Measurements from ENCODE around the gene TEDC1. TPM values are rescaled to one million over a fixed set of nuclear protein-coding genes. Genes with fewer than 3 reads are reported as not detected.

TEDC1 gene
- total and polyA plus RNA-seq, 2 experiments from 2014 or later = 6.4 to 9.8 TPM

DNA sequence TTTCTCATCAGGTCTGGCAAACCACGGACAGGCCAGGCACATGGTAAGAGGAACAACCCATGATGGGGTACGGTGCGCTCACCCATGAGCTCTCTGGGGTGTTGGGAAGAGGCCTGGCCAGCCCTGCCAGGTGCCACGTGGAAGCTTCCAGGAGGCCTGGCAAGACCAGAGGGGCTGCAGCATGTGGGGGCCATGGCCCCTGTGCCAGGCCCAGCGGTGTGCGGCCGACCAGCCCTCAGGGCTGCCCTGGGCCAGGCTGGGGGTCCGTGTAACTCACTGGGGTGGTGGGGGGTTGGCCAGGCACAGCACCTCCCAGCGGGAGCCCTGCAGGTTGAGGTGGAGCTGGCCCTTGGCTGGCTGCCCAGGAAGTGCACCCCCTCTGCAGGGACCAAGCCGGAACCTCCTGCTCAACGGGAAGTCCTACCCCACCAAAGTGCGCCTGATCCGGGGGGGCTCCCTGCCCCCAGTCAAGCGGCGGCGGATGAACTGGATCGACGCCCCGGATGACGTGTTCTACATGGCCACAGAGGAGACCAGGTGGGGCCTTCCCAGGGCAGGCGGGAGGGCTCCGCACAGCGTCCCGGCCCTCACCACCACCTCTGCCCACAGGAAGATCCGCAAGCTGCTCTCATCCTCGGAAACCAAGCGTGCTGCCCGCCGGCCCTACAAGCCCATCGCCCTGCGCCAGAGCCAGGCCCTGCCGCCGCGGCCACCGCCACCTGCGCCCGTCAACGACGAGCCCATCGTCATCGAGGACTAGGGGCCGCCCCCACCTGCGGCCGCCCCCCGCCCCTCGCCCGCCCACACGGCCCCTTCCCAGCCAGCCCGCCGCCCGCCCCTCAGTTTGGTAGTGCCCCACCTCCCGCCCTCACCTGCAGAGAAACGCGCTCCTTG lies 21.3 kb upstream of the TEDC1 start:
- no peak overlapping the region for H3K27ac ChIP-seq
- H3K79me2 ChIP-seq (ENCODE audit: insufficient read depth) = no peaks in the 10 kb centered on the region
- no peaks in the 10 kb centered on the region for H4K20me1 ChIP-seq (ENCODE audit: insufficient read depth)
- no peaks in the 10 kb centered on the region for H3K27me3 ChIP-seq (replicated peaks; ENCODE audit: insufficient read depth)
- no peak overlapping the region for H2AFZ ChIP-seq
- WGBS, 2 experiments (ENCODE audit: low coverage in 1 of 2, low lambda C conversion rate in 2 of 2, missing lambda C conversion rate in 2 of 2) = 94 to 95% methylated on average over 18 to 53 of the region's 54 CpGs
- DNase-seq = no peak
- H3F3A ChIP-seq (ENCODE audit: insufficient read depth) = no peaks in the 10 kb centered on the region
- H3K4me2 ChIP-seq (ENCODE audit: unreplicated experiment) = no peak overlapping the region
- H3K9ac ChIP-seq = no peak overlapping the region
- no peaks in the 10 kb centered on the region for H3K4me1 ChIP-seq (ENCODE audit: insufficient read depth)
- no peaks in the 10 kb centered on the region for H3K9me3 ChIP-seq (ENCODE audit: low read depth)
- TF ChIP-seq EZH2 (IDR thresholded peaks at IDR 0.05; ENCODE audit: insufficient read depth, poor library complexity, severe bottlenecking) (no peak), EZH2phosphoT487 (IDR thresholded peaks at IDR 0.05; ENCODE audit: insufficient read depth, low read depth) (no peak)
- in situ Hi-C loops (cut with MboI) = no loop called here
- H3K36me3 ChIP-seq (ENCODE audit: low read depth) = 0 out of 2 replicates have a peak, but pooled peaks cover 3% of the 10 kb centered on the region
- no peak overlapping the region for H3K4me3 ChIP-seq
- H3K9me2 ChIP-seq (ENCODE audit: insufficient read depth) = no peaks in the 10 kb centered on the region

DNA sequence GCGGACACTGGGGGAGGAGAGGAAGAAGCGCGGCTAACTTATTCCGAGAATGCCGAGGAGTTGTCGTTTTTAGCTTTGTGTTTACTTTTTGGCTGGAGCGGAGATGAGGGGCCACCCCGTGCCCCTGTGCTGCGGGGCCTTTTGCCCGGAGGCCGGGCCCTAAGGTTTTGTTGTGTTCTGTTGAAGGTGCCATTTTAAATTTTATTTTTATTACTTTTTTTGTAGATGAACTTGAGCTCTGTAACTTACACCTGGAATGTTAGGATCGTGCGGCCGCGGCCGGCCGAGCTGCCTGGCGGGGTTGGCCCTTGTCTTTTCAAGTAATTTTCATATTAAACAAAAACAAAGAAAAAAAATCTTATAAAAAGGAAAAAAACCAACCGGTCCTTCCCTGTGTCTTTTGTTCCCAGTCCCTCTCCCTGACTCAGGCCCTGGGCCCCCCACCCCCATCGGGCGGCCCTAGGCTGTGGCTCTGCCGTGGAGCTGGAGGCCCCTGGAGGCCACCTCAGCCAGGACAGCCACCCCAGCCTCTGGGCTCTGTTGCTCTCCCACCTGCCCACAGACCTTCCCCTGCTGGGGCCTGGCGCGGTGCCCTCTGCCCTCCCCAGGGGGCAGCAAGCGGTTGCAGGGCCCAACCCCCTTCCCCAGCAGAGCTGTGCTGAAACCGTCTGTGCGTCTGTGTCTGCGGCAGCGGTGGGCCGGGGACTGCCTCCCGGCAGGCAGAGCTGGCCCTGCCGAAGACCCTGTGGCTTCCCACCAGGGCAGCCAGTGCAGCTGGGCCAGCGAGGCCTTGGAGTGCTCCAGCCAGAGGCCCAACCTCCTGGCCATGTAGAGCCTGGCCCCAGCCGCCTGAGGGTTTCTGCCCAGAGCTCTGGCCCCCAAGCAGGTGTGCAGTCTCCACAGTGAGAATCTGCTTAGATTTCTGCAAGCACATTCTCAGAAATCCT lies 20.4 kb upstream of the TEDC1 start:
- no peaks in the 10 kb centered on the region for H3K9me3 ChIP-seq (ENCODE audit: low read depth)
- 0 out of 2 replicates have a peak, but pooled peaks cover 3% of the 10 kb centered on the region for H3K36me3 ChIP-seq (ENCODE audit: low read depth)
- H3K4me2 ChIP-seq (ENCODE audit: unreplicated experiment) = no peak overlapping the region
- no peaks in the 10 kb centered on the region for H3K79me2 ChIP-seq (ENCODE audit: insufficient read depth)
- H3K27ac ChIP-seq = no peak overlapping the region
- H3K27me3 ChIP-seq (replicated peaks; ENCODE audit: insufficient read depth) = no peaks in the 10 kb centered on the region
- H3F3A ChIP-seq (ENCODE audit: insufficient read depth) = no peaks in the 10 kb centered on the region
- H2AFZ ChIP-seq = no peak overlapping the region
- WGBS, 2 experiments (ENCODE audit: low coverage in 1 of 2, low lambda C conversion rate in 2 of 2, missing lambda C conversion rate in 2 of 2) = 88% methylated on average over 34 of the region's 34 CpGs
- no peaks in the 10 kb centered on the region for H3K4me1 ChIP-seq (ENCODE audit: insufficient read depth)
- no peak overlapping the region for H3K9ac ChIP-seq
- in situ Hi-C loops (cut with MboI) = no loop called here
- no peaks in the 10 kb centered on the region for H4K20me1 ChIP-seq (ENCODE audit: insufficient read depth)
- H3K9me2 ChIP-seq (ENCODE audit: insufficient read depth) = no peaks in the 10 kb centered on the region
- TF ChIP-seq EZH2phosphoT487 (IDR thresholded peaks at IDR 0.05; ENCODE audit: insufficient read depth, low read depth) (no peak), EZH2 (IDR thresholded peaks at IDR 0.05; ENCODE audit: insufficient read depth, poor library complexity, severe bottlenecking) (no peak)
- no peak overlapping the region for H3K4me3 ChIP-seq
- no peak for DNase-seq

DNA sequence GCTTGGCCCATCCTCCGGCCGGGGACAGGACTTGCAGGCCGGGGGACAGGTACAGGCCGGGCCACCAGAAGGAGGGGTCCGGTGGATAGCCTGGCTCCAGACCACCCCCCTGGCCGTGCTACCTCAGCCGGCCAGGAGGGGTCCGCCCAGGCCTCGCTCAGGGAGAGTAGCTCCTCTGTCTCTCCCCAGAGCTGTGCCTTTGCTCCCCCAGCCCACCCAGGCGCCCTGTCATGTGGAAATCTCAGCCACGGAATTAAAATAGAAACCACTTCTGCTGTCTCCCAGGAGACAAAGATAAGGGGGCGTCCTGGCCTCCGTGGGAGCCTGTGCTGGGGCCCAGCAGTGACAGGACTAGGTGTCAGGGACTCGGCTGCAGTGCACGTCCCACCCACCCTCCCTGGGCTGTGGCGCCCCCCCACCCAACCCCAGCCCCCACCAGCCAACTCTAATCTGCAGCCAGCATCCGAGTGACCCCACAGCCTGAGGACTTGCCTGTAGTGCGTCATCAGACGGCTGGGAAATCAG lies 19.7 kb upstream of the TEDC1 start:
- Histone ChIP-seq H3K9ac (no peak overlapping the region), H2AFZ (no peak overlapping the region), H3K27me3 (replicated peaks; ENCODE audit: insufficient read depth) (no peaks in the 10 kb centered on the region), H3K4me2 (ENCODE audit: unreplicated experiment) (no peak overlapping the region), H3K36me3 (ENCODE audit: low read depth) (0 out of 2 replicates have a peak, but pooled peaks cover 3% of the 10 kb centered on the region), H3K9me3 (ENCODE audit: low read depth) (no peaks in the 10 kb centered on the region), H3F3A (ENCODE audit: insufficient read depth) (no peaks in the 10 kb centered on the region), H4K20me1 (ENCODE audit: insufficient read depth) (no peaks in the 10 kb centered on the region), H3K27ac (no peak overlapping the region), H3K79me2 (ENCODE audit: insufficient read depth) (no peaks in the 10 kb centered on the region), H3K9me2 (ENCODE audit: insufficient read depth) (no peaks in the 10 kb centered on the region), H3K4me1 (ENCODE audit: insufficient read depth) (peaks cover 2% of the 10 kb centered on the region), H3K4me3 (no peak overlapping the region)
- no peak for DNase-seq
- TF ChIP-seq EZH2phosphoT487 (IDR thresholded peaks at IDR 0.05; ENCODE audit: insufficient read depth, low read depth) (no peak), EZH2 (IDR thresholded peaks at IDR 0.05; ENCODE audit: insufficient read depth, poor library complexity, severe bottlenecking) (no peak)
- in situ Hi-C loops (cut with MboI) = no loop called here
- 66 to 76% methylated on average over 15 to 16 of the region's 19 CpGs for WGBS, 2 experiments (ENCODE audit: low coverage in 1 of 2, low lambda C conversion rate in 2 of 2, missing lambda C conversion rate in 2 of 2)

DNA sequence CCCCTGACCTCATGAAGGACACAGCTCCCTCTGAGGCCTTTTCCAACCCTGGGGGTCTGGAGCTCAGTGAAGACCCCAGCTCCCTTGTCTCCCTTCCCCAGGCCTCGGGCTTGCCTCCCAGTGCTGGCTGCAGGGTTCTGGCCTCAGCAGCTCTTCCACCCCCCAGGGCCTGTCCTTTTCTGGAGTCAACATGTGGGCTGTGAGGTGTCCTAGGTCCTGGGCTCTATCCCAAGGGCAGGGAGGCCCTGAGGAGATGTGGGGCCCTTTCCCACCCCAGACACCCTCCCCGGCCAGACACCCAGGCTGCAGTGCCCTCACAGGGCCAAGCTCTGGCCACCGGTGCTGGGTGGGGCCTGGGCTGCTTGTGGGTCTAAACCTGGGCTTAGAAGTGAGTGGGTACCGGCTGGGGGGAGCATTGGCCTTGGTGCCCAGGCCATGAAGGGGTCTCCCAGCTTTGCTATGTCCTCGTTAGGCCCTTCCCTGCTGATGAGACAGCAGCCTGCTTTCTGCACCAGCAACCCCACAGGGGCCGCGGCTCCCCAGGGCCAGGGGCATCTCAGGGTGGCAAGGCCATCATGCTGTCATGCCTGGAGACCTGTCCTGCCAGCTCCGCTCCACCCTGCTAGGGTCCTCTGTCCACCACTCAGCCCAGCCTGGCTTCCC lies 19.1 kb upstream of the TEDC1 start:
- no peak for DNase-seq
- Histone ChIP-seq H3K27ac (no peak overlapping the region), H3K9me3 (ENCODE audit: low read depth) (no peaks in the 10 kb centered on the region), H3K4me1 (ENCODE audit: insufficient read depth) (peaks cover 8% of the 10 kb centered on the region), H3K27me3 (replicated peaks; ENCODE audit: insufficient read depth) (no peaks in the 10 kb centered on the region), H2AFZ (no peak overlapping the region), H3K79me2 (ENCODE audit: insufficient read depth) (peaks cover 5% of the 10 kb centered on the region), H3K9ac (no peak overlapping the region), H3K4me3 (no peak overlapping the region), H3K4me2 (ENCODE audit: unreplicated experiment) (no peak overlapping the region), H3F3A (ENCODE audit: insufficient read depth) (no peaks in the 10 kb centered on the region), H3K9me2 (ENCODE audit: insufficient read depth) (no peaks in the 10 kb centered on the region), H3K36me3 (ENCODE audit: low read depth) (0 out of 2 replicates have a peak, but pooled peaks cover 3% of the 10 kb centered on the region), H4K20me1 (ENCODE audit: insufficient read depth) (no peaks in the 10 kb centered on the region)
- 81% methylated on average over 7 to 8 of the region's 8 CpGs for WGBS, 2 experiments (ENCODE audit: low coverage in 1 of 2, low lambda C conversion rate in 2 of 2, missing lambda C conversion rate in 2 of 2)
- TF ChIP-seq EZH2phosphoT487 (IDR thresholded peaks at IDR 0.05; ENCODE audit: insufficient read depth, low read depth) (no peak), EZH2 (IDR thresholded peaks at IDR 0.05; ENCODE audit: insufficient read depth, poor library complexity, severe bottlenecking) (no peak)
- in situ Hi-C loops (cut with MboI) = no loop called here
